Body of pancreas (tissue), 4 donors: ENCODE measurements around the gene ABCG5. TPM values are rescaled to one million over a fixed set of nuclear protein-coding genes. Genes with fewer than 3 reads are reported as not detected.

Source experiments
- ATAC-seq: fragments of 150-250 bp; one replicate; pipeline ENCODE4 v1.9.1; 2016
- DNase-seq, 4 donors: peaks; one replicate each; pipeline ENCODE4 v3.0.0-alpha.2; 2019
- H3K27ac ChIP-seq, 4 donors: fragments of 200-600 bp; sonication (generic); 1 replicate in 3 of 4; 2 replicates in 1 of 4; pipeline versions ENCODE4 v1.5.1 to v1.6.1; 2016 to 2019; ENCODE audit warnings: mild to moderate bottlenecking in 1 of 4, mixed read lengths in 1 of 4, moderate library complexity in 1 of 4
- H3K27me3 ChIP-seq, 2 donors: fragments of 200-600 bp; sonication (generic); one replicate each; pipeline ENCODE4 v1.6.0; 2016; ENCODE audit warnings: mild to moderate bottlenecking in 1 of 2
- H3K36me3 ChIP-seq, 2 donors: fragments of 200-600 bp; sonication (generic); replicated peaks in 1 of 2; 2 replicates each; pipeline ENCODE4 v1.5.1; 2016; ENCODE audit warnings: low read depth in 2 of 2; ENCODE audit not compliant: insufficient read depth in 1 of 2
- H3K4me1 ChIP-seq: fragments of 200-600 bp; sonication (generic); one replicate; pipeline ENCODE4 v1.6.0; 2016
- H3K4me3 ChIP-seq, 2 donors: fragments of 200-600 bp; sonication (generic); 1 replicate in 1 of 2; 2 replicates in 1 of 2; pipeline ENCODE4 v1.5.1; 2016 to 2019
- H3K9me3 ChIP-seq, 3 donors: fragments of 200-600 bp; sonication (generic); 1 replicate in 2 of 3; 2 replicates in 1 of 3; pipeline ENCODE4 v1.5.1; 2016
- POLR2A ChIP-seq, 3 donors: fragments of 450-650 bp; IDR thresholded peaks; one replicate each; pipeline ENCODE4 v1.6.1; 2016; ENCODE audit warnings: antibody characterized with exemption in 3 of 3, mild to moderate bottlenecking in 2 of 3
- WGBS, 2 donors: methylation state at CpG; one replicate each; pipeline ENCODE4 v1.1.5; 2017; 5-methylcytosine and 5-hydroxymethylcytosine counted together
- intact Hi-C: fragments of 100-400 bp; cut with DNase I; formaldehyde crosslinking; loops from one replicate; pipeline ENCODE4 v1.15.1; 2023
- total RNA-seq, 2 donors: library from RNA; depleted of rRNA; stranded (reverse); fragments of >200 nt; gene quantifications; one replicate each; pipeline ENCODE4 v1.1.0, GENCODE V29; 2016
- TF ChIP-seq, protein P1 (sequence below), 7 experiments: fragments of 450-650 bp in 4 of 7; fragments of 200-600 bp in 3 of 7; sonication (generic) in 3 of 7; IDR thresholded peaks; one replicate each; pipeline ENCODE4 v1.5.1; 2016 to 2019; ENCODE audit warnings: antibody characterized with exemption in 7 of 7

Gene ABCG5
- total RNA-seq, 2 donors from 2014 or later = not detected

DNA sequence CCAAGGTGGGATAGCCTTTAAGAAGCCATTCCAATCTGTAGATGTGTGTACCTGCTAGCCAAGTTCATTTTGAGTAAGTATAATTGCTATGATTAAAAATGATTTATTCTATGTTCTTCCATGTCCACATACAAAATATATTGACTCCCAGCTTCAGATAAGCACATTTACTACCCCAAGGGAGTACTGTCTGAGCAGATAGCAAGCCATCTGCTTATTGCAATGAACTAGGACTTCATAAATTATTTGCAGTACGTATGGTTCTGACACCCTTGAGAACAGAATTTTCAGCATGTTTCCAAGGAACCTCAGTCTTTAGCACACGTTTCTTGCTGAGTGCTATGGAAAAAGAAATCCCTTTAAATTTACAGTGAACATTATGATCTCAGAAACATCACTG is 28.2 kb downstream of the ABCG5 start:
- intact Hi-C loops = no loop called here
- no peak for ATAC-seq
- Histone ChIP-seq H3K9me3 (no peaks in the 10 kb centered on the region), H3K36me3 (peaks cover 0 to 7% of the 10 kb centered on the region in 2 donors), H3K27ac (no peak overlapping the region), H3K4me1 (peaks cover 5% of the 10 kb centered on the region), H3K27me3 (no peaks in the 10 kb centered on the region), H3K4me3 (no peak overlapping the region)
- WGBS, 2 donors = 61 to 64% methylated on average over 2 of the region's 2 CpGs
- no peak for DNase-seq
- TF ChIP-seq POLR2A (IDR thresholded peaks at IDR 0.05) = no peak
- TF ChIP-seq, protein P1, sequence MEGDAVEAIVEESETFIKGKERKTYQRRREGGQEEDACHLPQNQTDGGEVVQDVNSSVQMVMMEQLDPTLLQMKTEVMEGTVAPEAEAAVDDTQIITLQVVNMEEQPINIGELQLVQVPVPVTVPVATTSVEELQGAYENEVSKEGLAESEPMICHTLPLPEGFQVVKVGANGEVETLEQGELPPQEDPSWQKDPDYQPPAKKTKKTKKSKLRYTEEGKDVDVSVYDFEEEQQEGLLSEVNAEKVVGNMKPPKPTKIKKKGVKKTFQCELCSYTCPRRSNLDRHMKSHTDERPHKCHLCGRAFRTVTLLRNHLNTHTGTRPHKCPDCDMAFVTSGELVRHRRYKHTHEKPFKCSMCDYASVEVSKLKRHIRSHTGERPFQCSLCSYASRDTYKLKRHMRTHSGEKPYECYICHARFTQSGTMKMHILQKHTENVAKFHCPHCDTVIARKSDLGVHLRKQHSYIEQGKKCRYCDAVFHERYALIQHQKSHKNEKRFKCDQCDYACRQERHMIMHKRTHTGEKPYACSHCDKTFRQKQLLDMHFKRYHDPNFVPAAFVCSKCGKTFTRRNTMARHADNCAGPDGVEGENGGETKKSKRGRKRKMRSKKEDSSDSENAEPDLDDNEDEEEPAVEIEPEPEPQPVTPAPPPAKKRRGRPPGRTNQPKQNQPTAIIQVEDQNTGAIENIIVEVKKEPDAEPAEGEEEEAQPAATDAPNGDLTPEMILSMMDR (IDR thresholded peaks at IDR 0.05) = no peak

DNA sequence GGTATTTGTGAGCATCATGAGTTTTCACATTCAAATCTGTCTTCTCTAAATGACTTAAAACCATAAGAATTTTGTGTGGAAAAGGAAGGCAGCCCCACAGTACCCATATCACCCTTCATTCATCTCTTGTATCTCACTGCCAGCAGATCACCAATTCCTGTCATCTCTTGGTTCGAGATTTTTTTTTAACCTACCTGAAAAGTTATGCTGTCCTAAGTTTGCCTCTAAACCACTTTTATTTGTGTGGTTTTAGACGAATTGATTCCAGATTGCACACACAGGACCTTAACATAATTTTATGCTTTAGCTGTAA is 32.0 kb downstream of the ABCG5 start:
- DNase-seq (no peak), ATAC-seq (no peak)
- 49 to 51% methylated on average over 2 of the region's 2 CpGs for WGBS, 2 donors
- Histone ChIP-seq H3K27me3 (no peaks in the 10 kb centered on the region), H3K27ac (no peak overlapping the region), H3K4me3 (no peak overlapping the region), H3K36me3 (peaks cover 0 to 7% of the 10 kb centered on the region in 2 donors), H3K9me3 (no peaks in the 10 kb centered on the region), H3K4me1 (peaks cover 5% of the 10 kb centered on the region)
- intact Hi-C loops = no loop called here
- TF ChIP-seq, protein P1 (IDR thresholded peaks at IDR 0.05) = no peak
- no peak for TF ChIP-seq POLR2A (IDR thresholded peaks at IDR 0.05)

DNA sequence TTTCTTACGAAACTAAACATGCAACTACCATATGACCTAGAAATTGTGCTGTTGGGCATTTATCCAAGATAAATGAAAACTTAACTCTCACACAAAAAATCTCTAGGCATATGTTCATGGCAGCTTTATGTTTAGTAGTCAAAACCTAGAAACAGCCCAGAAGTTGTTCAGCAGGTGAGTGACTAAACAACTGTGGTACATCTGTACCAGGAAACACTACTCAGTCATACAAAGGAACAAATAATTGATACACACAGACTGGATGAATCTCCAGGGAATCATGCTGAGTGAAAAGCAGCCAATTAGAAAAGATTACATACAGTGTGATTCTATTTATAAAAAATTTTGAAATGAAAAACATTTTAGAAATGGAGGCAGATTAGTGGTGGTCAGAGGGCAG is 35.5 kb downstream of the ABCG5 start:
- no peak overlapping the region for H3K27ac ChIP-seq
- no peaks in the 10 kb centered on the region for H3K36me3 ChIP-seq
- DNase-seq (no peak), ATAC-seq (no peak)
- H3K27me3 ChIP-seq = no peaks in the 10 kb centered on the region
- intact Hi-C loops = no loop called here
- 57 to 67% methylated on average over 1 of the region's 1 CpG for WGBS, 2 donors
- TF ChIP-seq, protein P1 (IDR thresholded peaks at IDR 0.05) = no peak
- TF ChIP-seq POLR2A (IDR thresholded peaks at IDR 0.05) = no peak
- H3K4me1 ChIP-seq = peaks cover 5% of the 10 kb centered on the region
- H3K4me3 ChIP-seq = no peak overlapping the region
- no peaks in the 10 kb centered on the region for H3K9me3 ChIP-seq

DNA sequence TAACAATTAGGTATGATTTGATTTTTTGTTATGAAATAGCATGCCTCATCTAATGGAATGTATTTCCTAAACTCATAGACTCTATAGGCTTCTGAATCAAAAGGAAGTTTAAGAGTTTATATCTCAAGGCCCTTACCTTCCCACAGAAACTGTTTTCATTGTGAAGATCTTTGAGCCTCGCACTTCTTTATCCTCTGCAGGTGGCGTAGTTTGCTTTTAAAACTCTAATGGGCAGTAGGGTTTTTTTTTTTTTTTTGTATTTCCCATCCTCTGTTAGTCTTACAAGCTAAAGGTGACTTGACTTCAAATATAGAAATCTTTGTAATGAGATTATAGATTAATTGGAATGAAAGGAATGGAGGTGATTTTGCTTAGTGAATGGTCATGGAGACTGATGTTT is 36.5 kb downstream of the ABCG5 start:
- intact Hi-C loops = no loop called here
- H3K36me3 ChIP-seq = no peaks in the 10 kb centered on the region
- no peak for TF ChIP-seq POLR2A (IDR thresholded peaks at IDR 0.05)
- TF ChIP-seq, protein P1 (IDR thresholded peaks at IDR 0.05) = no peak
- no peak for DNase-seq
- H3K27me3 ChIP-seq = no peaks in the 10 kb centered on the region
- 92 to 94% methylated on average over 2 of the region's 2 CpGs for WGBS, 2 donors
- no peak overlapping the region for H3K4me3 ChIP-seq
- peaks cover 5% of the 10 kb centered on the region for H3K4me1 ChIP-seq
- H3K27ac ChIP-seq = no peak overlapping the region
- no peaks in the 10 kb centered on the region for H3K9me3 ChIP-seq
- ATAC-seq = no peak

DNA sequence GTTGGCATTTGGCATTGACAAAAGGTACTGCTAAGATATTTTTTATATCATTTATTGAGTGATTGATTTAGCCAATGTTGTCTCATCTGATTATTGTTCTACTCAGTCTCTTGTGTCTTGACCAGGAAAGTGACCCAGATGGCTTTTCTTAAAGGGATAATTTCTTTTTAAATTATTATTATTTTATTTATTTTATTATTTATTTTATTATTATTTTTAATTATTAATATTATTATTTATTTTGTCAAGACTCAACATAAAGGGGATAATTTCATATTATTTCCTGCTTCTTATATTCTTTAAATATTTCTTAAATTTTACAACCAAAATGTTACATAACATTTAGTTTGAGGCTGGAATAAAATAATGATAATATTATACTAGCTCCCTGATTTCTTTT is 37.7 kb downstream of the ABCG5 start:
- Histone ChIP-seq H3K27ac (no peak overlapping the region), H3K27me3 (no peaks in the 10 kb centered on the region), H3K4me1 (peaks cover 1% of the 10 kb centered on the region), H3K4me3 (no peak overlapping the region), H3K36me3 (no peaks in the 10 kb centered on the region), H3K9me3 (no peaks in the 10 kb centered on the region)
- TF ChIP-seq, protein P1 (IDR thresholded peaks at IDR 0.05) = no peak
- TF ChIP-seq POLR2A (IDR thresholded peaks at IDR 0.05) = no peak
- no peak for DNase-seq
- intact Hi-C loops = no loop called here
- no peak for ATAC-seq
